PC-9 (cell line): ENCODE measurements around the gene CDC42BPB.

ENCODE experiments used
- EZH2 ChIP-seq: fragments of 200-600 bp; sonication (generic); IDR thresholded peaks from 2 replicates; pipeline ENCODE4 v1.8.0; 2017; ENCODE audit warnings: antibody characterized with exemption, low read depth
- TF ChIP-seq, protein P1 (sequence below): fragments of 200-600 bp; sonication (generic); conservative IDR thresholded peaks from 2 replicates; pipeline ENCODE4 v1.6.1; 2017; ENCODE audit warnings: mixed run types, antibody characterized with exemption, mild to moderate bottlenecking, moderate library complexity

DNA sequence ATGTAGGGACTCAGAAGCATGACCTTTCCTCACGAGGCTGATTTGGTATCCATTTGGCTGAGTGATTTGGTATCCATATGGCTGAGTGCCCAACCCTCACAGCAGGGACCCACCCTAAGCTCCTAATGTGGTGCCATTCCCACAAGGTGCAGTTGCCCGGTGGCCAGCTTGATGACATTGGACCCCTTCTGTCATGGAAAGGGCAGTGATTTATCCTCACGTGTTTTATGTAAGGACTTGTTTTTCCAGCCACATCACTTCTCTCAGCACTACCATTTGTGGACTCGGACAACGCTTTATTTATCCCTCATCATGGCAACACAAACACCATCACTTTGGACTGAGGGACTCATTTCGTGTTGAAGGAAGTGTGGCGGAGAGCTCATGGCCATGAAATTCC, 8.5 kb upstream of the CDC42BPB start:
- TF ChIP-seq, protein P1, sequence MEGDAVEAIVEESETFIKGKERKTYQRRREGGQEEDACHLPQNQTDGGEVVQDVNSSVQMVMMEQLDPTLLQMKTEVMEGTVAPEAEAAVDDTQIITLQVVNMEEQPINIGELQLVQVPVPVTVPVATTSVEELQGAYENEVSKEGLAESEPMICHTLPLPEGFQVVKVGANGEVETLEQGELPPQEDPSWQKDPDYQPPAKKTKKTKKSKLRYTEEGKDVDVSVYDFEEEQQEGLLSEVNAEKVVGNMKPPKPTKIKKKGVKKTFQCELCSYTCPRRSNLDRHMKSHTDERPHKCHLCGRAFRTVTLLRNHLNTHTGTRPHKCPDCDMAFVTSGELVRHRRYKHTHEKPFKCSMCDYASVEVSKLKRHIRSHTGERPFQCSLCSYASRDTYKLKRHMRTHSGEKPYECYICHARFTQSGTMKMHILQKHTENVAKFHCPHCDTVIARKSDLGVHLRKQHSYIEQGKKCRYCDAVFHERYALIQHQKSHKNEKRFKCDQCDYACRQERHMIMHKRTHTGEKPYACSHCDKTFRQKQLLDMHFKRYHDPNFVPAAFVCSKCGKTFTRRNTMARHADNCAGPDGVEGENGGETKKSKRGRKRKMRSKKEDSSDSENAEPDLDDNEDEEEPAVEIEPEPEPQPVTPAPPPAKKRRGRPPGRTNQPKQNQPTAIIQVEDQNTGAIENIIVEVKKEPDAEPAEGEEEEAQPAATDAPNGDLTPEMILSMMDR, result no peak
- TF ChIP-seq EZH2, result no peak
